ENCODE measurements around the gene SEMA5B.
A peak's percentile ranks its signal among the peaks of the same experiment; 100 is the strongest.

The SEMA5B gene

DNA sequence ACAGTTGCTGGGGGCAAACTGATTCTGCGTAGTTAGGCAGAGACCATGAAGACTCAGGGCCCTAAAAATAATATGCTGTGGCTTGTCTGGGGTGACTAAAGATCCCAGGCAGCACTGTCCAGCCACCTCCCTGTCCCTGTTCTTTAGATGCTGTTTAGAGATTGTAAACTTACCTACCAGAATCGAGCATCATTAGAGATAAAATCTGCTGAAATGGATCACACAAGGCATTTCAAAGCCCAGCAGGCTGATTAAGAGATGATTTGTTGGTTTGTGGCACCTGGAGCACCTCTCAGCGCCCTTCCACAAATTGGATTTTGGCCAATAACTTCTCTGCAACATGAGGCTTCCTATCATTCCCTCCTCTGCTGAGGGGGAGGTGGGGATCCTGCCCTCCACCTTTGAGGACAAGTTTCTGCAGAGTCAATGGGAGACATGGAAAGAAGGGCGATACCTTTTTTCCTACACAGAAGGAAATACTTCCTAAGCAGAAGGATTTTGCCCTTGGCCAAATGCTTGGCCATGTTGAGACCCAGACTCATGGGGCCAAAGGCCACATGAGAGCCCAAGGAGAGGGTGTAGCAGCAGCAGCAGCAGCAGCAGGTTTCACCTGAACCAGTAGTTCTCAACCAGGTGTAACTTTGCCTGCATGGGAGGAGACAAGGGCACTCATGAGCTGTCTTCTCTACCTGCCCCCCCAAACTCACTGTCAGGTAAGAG is 37.5 kb downstream of the SEMA5B start:
- TF ChIP-seq POLR2AphosphoS5 (IDR thresholded peaks at IDR 0.05; ENCODE audit: low read depth) (no peak), GABPA (IDR thresholded peaks at IDR 0.05; ENCODE audit: low read depth) (no peak), SPI1 (IDR thresholded peaks at IDR 0.05; ENCODE audit: borderline replicate concordance, low read depth) (no peak)
- TF ChIP-seq, protein P1, sequence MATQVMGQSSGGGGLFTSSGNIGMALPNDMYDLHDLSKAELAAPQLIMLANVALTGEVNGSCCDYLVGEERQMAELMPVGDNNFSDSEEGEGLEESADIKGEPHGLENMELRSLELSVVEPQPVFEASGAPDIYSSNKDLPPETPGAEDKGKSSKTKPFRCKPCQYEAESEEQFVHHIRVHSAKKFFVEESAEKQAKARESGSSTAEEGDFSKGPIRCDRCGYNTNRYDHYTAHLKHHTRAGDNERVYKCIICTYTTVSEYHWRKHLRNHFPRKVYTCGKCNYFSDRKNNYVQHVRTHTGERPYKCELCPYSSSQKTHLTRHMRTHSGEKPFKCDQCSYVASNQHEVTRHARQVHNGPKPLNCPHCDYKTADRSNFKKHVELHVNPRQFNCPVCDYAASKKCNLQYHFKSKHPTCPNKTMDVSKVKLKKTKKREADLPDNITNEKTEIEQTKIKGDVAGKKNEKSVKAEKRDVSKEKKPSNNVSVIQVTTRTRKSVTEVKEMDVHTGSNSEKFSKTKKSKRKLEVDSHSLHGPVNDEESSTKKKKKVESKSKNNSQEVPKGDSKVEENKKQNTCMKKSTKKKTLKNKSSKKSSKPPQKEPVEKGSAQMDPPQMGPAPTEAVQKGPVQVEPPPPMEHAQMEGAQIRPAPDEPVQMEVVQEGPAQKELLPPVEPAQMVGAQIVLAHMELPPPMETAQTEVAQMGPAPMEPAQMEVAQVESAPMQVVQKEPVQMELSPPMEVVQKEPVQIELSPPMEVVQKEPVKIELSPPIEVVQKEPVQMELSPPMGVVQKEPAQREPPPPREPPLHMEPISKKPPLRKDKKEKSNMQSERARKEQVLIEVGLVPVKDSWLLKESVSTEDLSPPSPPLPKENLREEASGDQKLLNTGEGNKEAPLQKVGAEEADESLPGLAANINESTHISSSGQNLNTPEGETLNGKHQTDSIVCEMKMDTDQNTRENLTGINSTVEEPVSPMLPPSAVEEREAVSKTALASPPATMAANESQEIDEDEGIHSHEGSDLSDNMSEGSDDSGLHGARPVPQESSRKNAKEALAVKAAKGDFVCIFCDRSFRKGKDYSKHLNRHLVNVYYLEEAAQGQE (IDR thresholded peaks at IDR 0.05; ENCODE audit: insufficient replicate concordance, low read depth), result no peak
- TF ChIP-seq, protein P2, sequence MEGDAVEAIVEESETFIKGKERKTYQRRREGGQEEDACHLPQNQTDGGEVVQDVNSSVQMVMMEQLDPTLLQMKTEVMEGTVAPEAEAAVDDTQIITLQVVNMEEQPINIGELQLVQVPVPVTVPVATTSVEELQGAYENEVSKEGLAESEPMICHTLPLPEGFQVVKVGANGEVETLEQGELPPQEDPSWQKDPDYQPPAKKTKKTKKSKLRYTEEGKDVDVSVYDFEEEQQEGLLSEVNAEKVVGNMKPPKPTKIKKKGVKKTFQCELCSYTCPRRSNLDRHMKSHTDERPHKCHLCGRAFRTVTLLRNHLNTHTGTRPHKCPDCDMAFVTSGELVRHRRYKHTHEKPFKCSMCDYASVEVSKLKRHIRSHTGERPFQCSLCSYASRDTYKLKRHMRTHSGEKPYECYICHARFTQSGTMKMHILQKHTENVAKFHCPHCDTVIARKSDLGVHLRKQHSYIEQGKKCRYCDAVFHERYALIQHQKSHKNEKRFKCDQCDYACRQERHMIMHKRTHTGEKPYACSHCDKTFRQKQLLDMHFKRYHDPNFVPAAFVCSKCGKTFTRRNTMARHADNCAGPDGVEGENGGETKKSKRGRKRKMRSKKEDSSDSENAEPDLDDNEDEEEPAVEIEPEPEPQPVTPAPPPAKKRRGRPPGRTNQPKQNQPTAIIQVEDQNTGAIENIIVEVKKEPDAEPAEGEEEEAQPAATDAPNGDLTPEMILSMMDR (IDR thresholded peaks at IDR 0.05; ENCODE audit: insufficient read depth, low read length), result no peak
- Histone ChIP-seq H3K27ac (replicated peaks) (no peak overlapping the region), H3K27me3 (ENCODE audit: insufficient read depth, poor library complexity, severe bottlenecking) (peaks cover 24% of the 10 kb centered on the region), H3K4me3 (replicated peaks; ENCODE audit: insufficient read depth, low read length) (no peak overlapping the region)
- DNase-seq (ENCODE audit: low read depth in 1 of 2, low spot score in 1 of 2), result no peak

DNA sequence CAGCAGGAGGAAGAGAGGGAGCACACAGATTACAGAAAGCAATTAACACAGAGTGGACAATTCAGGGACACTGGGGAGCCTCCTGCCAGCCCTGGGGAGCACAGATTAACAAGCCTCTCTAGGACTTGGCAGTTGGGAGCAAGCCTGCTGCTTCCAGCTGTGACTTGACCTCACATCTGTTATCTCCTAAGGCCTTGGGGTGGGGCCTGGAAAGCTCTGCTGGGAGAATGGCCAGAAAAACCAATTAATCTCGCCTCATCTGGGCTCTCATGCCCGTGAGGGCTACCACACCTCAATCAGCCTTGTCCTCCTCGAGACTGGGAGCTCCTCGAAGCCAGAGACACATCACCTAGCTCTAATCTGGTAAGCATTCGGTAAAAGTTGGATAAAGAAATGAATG is 39.1 kb downstream of the SEMA5B start:
- H3K27ac ChIP-seq (replicated peaks), result no peak overlapping the region
- H3K4me3 ChIP-seq (replicated peaks; ENCODE audit: insufficient read depth, low read length), result no peak overlapping the region
- no peak for DNase-seq (ENCODE audit: low read depth in 1 of 2, low spot score in 1 of 2)
- peaks cover 24% of the 10 kb centered on the region for H3K27me3 ChIP-seq (ENCODE audit: insufficient read depth, poor library complexity, severe bottlenecking)
- TF ChIP-seq, protein P2 (IDR thresholded peaks at IDR 0.05; ENCODE audit: insufficient read depth, low read length), result no peak

DNA sequence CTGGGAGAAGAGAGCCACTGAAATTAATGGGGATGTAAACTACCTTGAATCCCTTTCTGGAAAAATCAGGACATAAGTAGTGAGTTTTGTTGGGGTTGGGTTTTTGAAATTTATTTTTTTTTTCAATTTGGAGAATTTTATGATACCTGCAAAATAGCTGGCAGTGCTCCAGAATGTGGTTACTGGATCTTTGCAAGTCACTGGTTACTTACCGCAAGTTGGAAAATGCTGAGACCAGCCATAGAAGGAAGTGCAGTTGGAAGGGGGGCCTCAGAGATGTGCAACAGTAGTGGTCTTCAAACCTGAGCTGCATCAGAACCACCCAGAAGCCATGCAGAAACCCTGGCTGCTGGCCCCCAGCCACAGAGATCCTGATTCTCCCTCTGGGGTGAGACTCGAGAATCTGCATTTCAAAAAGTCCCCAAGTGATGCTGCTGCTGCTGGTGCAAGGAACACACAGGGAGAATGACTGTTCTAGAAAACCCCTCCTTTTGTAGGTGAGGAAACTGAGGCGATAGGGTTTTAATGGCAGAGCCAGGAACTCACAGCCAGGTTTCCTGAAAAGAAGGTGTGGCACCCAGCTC is 39.7 kb downstream of the SEMA5B start:
- H3K27ac ChIP-seq (replicated peaks), result no peak overlapping the region
- H3K4me3 ChIP-seq (replicated peaks; ENCODE audit: insufficient read depth, low read length), result no peak overlapping the region
- TF ChIP-seq GABPA (IDR thresholded peaks at IDR 0.05; ENCODE audit: low read depth), result no peak
- TF ChIP-seq SPI1 (IDR thresholded peaks at IDR 0.05; ENCODE audit: borderline replicate concordance, low read depth), result peak; percentile 31; the same call in 1 of the 2 replicates
- H3K27me3 ChIP-seq (ENCODE audit: insufficient read depth, poor library complexity, severe bottlenecking), result peaks cover 24% of the 10 kb centered on the region
- no peak for DNase-seq (ENCODE audit: low read depth in 1 of 2, low spot score in 1 of 2)

DNA sequence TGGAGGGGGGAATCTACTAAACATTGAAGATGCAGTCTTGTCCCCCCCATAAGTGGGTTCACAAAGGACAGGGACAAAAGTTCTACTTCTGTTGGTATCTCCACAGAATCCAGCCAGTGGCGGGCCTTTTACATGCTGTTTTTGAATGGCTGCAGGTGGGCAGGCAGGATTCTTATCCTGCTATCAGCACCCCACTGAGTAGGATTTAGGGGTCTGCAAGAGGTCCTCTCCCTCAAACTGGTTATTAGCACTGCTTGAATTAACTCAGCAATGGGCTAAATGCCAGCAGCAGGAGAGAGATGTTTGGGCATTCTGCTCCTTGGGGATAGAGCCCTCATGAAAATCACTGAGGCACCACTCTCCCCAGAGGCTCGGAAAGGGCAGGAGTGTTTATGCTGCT is 40.3 kb downstream of the SEMA5B start:
- TF ChIP-seq, protein P1 (IDR thresholded peaks at IDR 0.05; ENCODE audit: insufficient replicate concordance, low read depth), result no peak
- TF ChIP-seq SPI1 (IDR thresholded peaks at IDR 0.05; ENCODE audit: borderline replicate concordance, low read depth) (no peak), POLR2AphosphoS5 (IDR thresholded peaks at IDR 0.05; ENCODE audit: low read depth) (no peak), GABPA (IDR thresholded peaks at IDR 0.05; ENCODE audit: low read depth) (no peak)
- TF ChIP-seq, protein P2 (IDR thresholded peaks at IDR 0.05; ENCODE audit: insufficient read depth, low read length), result no peak
- peaks cover 22% of the 10 kb centered on the region for H3K27me3 ChIP-seq (ENCODE audit: insufficient read depth, poor library complexity, severe bottlenecking)
- H3K27ac ChIP-seq (replicated peaks), result no peak overlapping the region
- no peak overlapping the region for H3K4me3 ChIP-seq (replicated peaks; ENCODE audit: insufficient read depth, low read length)
- no peak for DNase-seq (ENCODE audit: low read depth in 1 of 2, low spot score in 1 of 2)

Data from HL-60 (cell line).